Neutrophil (primary cell): ENCODE results near the gene AFDN.

ENCODE experiments used
- H3K27ac ChIP-seq: fragments of 200-600 bp; sonication (generic); 2 replicates; pipeline ENCODE4 v1.5.1; 2016; ENCODE audit warnings: mild to moderate bottlenecking, moderate library complexity
- H3K27me3 ChIP-seq: fragments of 200-600 bp; sonication (generic); 2 replicates; pipeline ENCODE4 v1.6.0; 2016; ENCODE audit warnings: mild to moderate bottlenecking
- H3K36me3 ChIP-seq: fragments of 200-600 bp; sonication (generic); 2 replicates; pipeline ENCODE4 v1.5.1; 2017
- H3K4me1 ChIP-seq, 2 experiments: fragments of 200-600 bp in 1 of 2; sonication (generic) in 1 of 2; 1 replicate in 1 of 2; 2 replicates in 1 of 2; pipeline versions ENCODE4 v1.5.1 to v1.6.1; 2013 to 2016; ENCODE audit warnings: low read depth in 1 of 2, low read length in 1 of 2, mild to moderate bottlenecking in 1 of 2, moderate library complexity in 1 of 2; ENCODE audit not compliant: control insufficient read depth in 1 of 2, insufficient read depth in 1 of 2
- H3K4me3 ChIP-seq, 2 experiments: fragments of 200-600 bp in 1 of 2; sonication (generic) in 1 of 2; 1 replicate in 1 of 2; 2 replicates in 1 of 2; pipeline ENCODE4 v1.5.1; 2013 to 2016; ENCODE audit warnings: low read depth in 1 of 2, low read length in 1 of 2, mild to moderate bottlenecking in 1 of 2, moderate library complexity in 1 of 2
- H3K9me3 ChIP-seq: fragments of 200-600 bp; sonication (generic); 2 replicates; pipeline ENCODE4 v1.5.1; 2016
- TF ChIP-seq, protein P1 (sequence below): fragments of 200-600 bp; sonication (generic); IDR thresholded peaks from 2 replicates; pipeline ENCODE4 v1.5.1; 2016; ENCODE audit warnings: antibody characterized with exemption

Gene AFDN

DNA sequence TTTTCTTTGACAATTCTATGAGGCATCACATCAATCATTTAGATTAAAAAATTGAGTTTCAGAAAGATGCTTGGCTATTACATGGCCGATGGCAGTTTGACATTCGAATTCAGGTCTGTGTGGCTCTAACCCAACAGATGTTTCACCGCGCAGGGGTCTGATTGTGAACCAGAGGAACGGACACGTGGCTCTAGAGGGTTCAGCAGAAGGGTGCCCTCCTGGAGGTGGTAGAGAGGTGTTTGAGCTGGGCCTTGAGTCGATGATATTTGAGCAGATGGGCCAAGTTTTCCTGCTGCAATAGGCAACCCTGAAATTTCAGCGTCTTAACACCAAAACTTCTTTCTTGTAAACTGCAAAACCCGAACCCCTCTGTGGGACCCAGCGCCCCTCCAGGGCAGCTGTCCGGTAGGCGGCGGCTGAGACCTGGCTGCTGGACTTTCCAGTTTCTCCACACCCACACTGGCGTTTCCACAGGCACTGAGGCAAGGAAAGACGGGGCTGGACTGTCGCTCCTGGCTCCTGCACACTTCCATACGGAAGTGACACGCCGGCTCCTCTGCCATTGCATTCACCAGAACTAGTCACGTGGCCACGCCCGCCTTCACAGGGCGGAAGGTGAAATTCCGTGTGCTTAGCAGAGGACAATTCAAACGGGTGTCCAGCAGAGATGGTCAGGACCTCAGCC is 11.3 kb upstream of the AFDN start:
- H3K36me3 ChIP-seq, result no peaks in the 10 kb centered on the region
- no peak overlapping the region for H3K27ac ChIP-seq
- H3K4me1 ChIP-seq, result no peaks in the 10 kb centered on the region
- peaks cover 71% of the 10 kb centered on the region for H3K27me3 ChIP-seq
- H3K4me3 ChIP-seq, result no peak overlapping the region
- no peaks in the 10 kb centered on the region for H3K9me3 ChIP-seq
- TF ChIP-seq, protein P1, sequence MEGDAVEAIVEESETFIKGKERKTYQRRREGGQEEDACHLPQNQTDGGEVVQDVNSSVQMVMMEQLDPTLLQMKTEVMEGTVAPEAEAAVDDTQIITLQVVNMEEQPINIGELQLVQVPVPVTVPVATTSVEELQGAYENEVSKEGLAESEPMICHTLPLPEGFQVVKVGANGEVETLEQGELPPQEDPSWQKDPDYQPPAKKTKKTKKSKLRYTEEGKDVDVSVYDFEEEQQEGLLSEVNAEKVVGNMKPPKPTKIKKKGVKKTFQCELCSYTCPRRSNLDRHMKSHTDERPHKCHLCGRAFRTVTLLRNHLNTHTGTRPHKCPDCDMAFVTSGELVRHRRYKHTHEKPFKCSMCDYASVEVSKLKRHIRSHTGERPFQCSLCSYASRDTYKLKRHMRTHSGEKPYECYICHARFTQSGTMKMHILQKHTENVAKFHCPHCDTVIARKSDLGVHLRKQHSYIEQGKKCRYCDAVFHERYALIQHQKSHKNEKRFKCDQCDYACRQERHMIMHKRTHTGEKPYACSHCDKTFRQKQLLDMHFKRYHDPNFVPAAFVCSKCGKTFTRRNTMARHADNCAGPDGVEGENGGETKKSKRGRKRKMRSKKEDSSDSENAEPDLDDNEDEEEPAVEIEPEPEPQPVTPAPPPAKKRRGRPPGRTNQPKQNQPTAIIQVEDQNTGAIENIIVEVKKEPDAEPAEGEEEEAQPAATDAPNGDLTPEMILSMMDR, result no peak

DNA sequence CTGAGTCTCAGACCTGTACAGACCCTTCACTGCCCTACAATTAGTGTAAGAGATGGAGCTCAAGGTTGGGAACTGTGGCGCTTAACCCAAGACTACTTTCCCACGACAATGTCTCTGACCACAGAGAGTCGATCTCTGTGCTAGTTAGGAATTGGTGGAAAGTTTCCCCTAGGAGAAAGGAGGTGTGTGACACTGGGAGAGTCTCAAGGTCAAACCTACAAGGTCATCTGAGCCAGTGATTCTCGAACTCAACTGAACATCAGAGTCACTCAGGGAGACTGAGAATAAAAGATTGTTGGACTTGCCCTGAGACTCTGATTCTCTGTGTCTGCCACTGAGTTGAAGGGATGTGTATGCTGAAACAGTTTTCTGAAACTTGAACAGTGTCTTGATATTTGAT is 9.7 kb upstream of the AFDN start:
- TF ChIP-seq, protein P1, result no peak
- peaks cover 71% of the 10 kb centered on the region for H3K27me3 ChIP-seq
- no peak overlapping the region for H3K27ac ChIP-seq
- H3K4me1 ChIP-seq, result no peaks in the 10 kb centered on the region
- no peaks in the 10 kb centered on the region for H3K9me3 ChIP-seq
- no peaks in the 10 kb centered on the region for H3K36me3 ChIP-seq
- H3K4me3 ChIP-seq, result no peak overlapping the region

DNA sequence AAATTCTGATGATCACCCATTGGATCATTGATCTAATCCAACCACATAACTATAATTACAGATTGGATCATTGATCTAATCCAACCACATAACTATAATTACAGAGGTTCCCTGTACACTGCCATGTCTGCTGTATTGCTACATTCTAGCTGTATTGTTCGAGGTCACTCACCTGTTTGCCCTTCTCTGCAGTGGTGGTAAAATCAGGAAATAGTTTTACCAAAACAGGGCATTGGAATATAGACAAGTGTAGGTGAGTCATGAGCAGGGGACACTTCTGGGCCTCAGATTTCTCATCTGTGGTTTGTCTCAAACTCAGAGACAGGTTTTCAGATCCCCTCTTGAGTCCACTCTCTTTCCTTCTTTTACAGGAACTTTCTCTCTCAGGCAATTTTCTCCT is 9.0 kb upstream of the AFDN start:
- Histone ChIP-seq H3K27me3 (peaks cover 72% of the 10 kb centered on the region), H3K4me1 (no peaks in the 10 kb centered on the region), H3K27ac (no peak overlapping the region), H3K9me3 (no peaks in the 10 kb centered on the region), H3K4me3 (no peak overlapping the region), H3K36me3 (no peaks in the 10 kb centered on the region)
- TF ChIP-seq, protein P1, result no peak

DNA sequence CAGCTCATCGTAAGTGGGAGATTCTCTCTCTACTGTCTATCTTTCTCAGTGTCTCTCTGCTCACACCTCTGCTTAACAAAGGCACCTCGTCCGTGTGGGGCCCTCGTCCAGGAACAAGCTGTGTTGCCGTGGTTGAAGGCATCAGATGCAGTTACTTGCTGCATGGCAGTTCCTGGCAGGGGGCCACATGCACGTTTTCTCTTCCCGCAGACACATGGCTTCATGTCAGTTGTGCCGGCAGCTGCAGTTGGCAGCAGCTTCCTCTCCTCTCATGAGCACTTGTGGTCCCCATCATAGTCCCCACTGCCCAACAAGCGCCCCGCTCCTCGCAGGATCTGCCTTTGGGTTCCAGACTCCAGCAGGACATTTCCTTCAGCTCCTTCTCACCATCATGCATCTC is 7.1 kb upstream of the AFDN start:
- Histone ChIP-seq H3K27me3 (peaks cover 82% of the 10 kb centered on the region), H3K4me1 (no peaks in the 10 kb centered on the region), H3K4me3 (no peak overlapping the region), H3K9me3 (no peaks in the 10 kb centered on the region), H3K27ac (no peak overlapping the region), H3K36me3 (no peaks in the 10 kb centered on the region)
- TF ChIP-seq, protein P1, result no peak

DNA sequence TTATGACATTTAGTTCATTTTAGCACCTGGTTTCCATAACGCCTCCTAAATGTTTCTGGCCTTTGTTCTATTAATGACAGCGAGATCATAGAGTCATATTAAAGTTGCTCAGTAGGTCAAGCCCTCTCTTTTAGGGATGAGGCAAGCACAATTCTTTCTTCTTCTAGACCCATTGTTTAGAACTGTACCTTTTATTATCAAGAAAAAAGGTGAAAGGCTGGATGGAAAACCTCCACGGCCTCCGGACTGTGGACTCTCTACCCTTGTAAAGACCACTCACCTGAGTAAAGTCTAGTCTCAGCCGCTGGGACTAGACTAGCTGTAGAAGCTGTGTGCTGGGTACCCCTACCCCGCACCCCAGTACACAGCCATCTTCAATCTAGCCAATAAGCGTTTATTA is 6.0 kb upstream of the AFDN start:
- Histone ChIP-seq H3K4me3 (no peak overlapping the region), H3K27ac (no peak overlapping the region), H3K36me3 (no peaks in the 10 kb centered on the region), H3K27me3 (peaks cover 87% of the 10 kb centered on the region), H3K4me1 (peaks cover 1 to 7% of the 10 kb centered on the region in 2 experiments), H3K9me3 (no peaks in the 10 kb centered on the region)
- TF ChIP-seq, protein P1, result no peak
